ENCODE measurements around the gene TMED7.
A peak's percentile ranks its signal among the peaks of the same experiment; 100 is the strongest.

DNA sequence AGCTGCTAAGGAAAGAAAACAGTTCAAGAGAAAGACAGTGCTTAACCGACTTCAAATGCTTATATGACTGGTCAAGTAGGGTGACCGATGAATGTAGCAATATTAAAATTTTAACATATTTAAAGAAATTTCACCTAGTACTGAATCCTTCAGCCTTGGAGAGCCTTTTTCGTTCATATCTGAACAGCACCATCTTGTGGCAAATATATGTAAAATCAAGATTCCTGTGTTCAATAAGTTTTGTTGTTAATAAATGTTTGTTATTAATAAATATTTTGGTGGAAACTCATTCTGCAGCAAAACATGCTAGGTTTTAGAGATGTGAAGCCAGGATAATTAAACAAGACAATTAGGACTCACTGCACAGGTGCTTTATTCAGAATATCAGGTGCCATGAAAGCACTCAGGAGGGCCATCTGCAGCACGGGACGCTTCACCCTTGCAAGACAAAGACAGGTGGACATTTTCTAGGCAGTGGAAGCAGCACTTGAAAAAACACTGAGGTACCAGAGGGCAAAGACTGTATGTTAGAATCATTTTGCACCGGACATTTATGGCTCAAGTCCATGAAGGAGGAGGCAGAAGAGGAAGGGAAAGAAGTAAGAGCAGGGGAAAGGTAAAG, 39.2 kb downstream of the TMED7 start:
- TF ChIP-seq, protein P1, sequence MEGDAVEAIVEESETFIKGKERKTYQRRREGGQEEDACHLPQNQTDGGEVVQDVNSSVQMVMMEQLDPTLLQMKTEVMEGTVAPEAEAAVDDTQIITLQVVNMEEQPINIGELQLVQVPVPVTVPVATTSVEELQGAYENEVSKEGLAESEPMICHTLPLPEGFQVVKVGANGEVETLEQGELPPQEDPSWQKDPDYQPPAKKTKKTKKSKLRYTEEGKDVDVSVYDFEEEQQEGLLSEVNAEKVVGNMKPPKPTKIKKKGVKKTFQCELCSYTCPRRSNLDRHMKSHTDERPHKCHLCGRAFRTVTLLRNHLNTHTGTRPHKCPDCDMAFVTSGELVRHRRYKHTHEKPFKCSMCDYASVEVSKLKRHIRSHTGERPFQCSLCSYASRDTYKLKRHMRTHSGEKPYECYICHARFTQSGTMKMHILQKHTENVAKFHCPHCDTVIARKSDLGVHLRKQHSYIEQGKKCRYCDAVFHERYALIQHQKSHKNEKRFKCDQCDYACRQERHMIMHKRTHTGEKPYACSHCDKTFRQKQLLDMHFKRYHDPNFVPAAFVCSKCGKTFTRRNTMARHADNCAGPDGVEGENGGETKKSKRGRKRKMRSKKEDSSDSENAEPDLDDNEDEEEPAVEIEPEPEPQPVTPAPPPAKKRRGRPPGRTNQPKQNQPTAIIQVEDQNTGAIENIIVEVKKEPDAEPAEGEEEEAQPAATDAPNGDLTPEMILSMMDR (IDR thresholded peaks at IDR 0.05): peak; percentile 35 to 71 (median 51)
- TF ChIP-seq POLR2A (IDR thresholded peaks at IDR 0.05): no peak

Data from uterus (tissue), 2 donors.